ENCODE data around the gene PDE4D.

The PDE4D gene

GRCh38 chr5:58937031-58937681, 956.4 kb downstream of the PDE4D start:
- TF ChIP-seq CTCF (IDR thresholded peaks at IDR 0.05), result no peak
- DNase-seq (ENCODE audit: low spot score), result no peak
- no peak overlapping the region for H3K27ac ChIP-seq
- H3K4me3 ChIP-seq, result no peak overlapping the region

- no peak for TF ChIP-seq CTCF (IDR thresholded peaks at IDR 0.05)
- no peak for DNase-seq (ENCODE audit: low spot score)
- H3K27ac ChIP-seq, result no peak overlapping the region
- no peak overlapping the region for H3K4me3 ChIP-seq
These were observed 958.9 kb downstream of the PDE4D start for GRCh38 chr5:58934629-58935097.

- H3K4me3 ChIP-seq, result no peak overlapping the region
- TF ChIP-seq CTCF (IDR thresholded peaks at IDR 0.05), result no peak
- no peak for DNase-seq (ENCODE audit: low spot score)
- H3K27ac ChIP-seq, result no peak overlapping the region
These were observed 959.5 kb downstream of the PDE4D start for GRCh38 chr5:58933891-58934628.

GRCh38 chr5:58932057-58932612, 961.4 kb downstream of the PDE4D start:
- no peak overlapping the region for H3K27ac ChIP-seq
- no peak for TF ChIP-seq CTCF (IDR thresholded peaks at IDR 0.05)
- DNase-seq (ENCODE audit: low spot score), result no peak
- no peak overlapping the region for H3K4me3 ChIP-seq

- no peak for TF ChIP-seq CTCF (IDR thresholded peaks at IDR 0.05)
- Histone ChIP-seq H3K27ac (no peak overlapping the region), H3K4me3 (no peak overlapping the region)
- DNase-seq (ENCODE audit: low spot score), result no peak
These were observed 963.0 kb downstream of the PDE4D start for GRCh38 chr5:58930520-58930919.

GRCh38 chr5:58929726-58930125, 963.8 kb downstream of the PDE4D start:
- no peak overlapping the region for H3K27ac ChIP-seq

More at GRCh38 chr5:58929726-58930125, 963.8 kb downstream of the PDE4D start:
- no peak for TF ChIP-seq CTCF (IDR thresholded peaks at IDR 0.05)
- DNase-seq (ENCODE audit: low spot score), result no peak
- no peak overlapping the region for H3K4me3 ChIP-seq
